GM20000 (cell line): ENCODE data around the gene ZNF12.

ENCODE experiments used
- DNase-seq: peaks from one replicate; pipeline ENCODE4 v3.0.0; 2012; ENCODE audit warnings: low spot score
- CTCF ChIP-seq: IDR thresholded peaks from 2 replicates; pipeline ENCODE4 v1.5.1; 2012; ENCODE audit warnings: mild to moderate bottlenecking, control low read depth; ENCODE audit errors: extremely low read depth, missing control alignments

Gene ZNF12

GRCh38 chr7:6641305-6642035, 65.3 kb downstream of the ZNF12 start:
- no peak for TF ChIP-seq CTCF

GRCh38 chr7:6640246-6640721, 66.5 kb downstream of the ZNF12 start:
- DNase-seq = no peak
- TF ChIP-seq CTCF = no peak

More at GRCh38 chr7:6641305-6642035, 65.3 kb downstream of the ZNF12 start:
- no peak for DNase-seq

GRCh38 chr7:6639627-6640026, 67.1 kb downstream of the ZNF12 start:
- TF ChIP-seq CTCF = no peak
- DNase-seq = no peak

GRCh38 chr7:6639032-6639431, 67.7 kb downstream of the ZNF12 start:
- no peak for DNase-seq
- no peak for TF ChIP-seq CTCF
